ENCODE results near the gene PLCH1. TPM values are rescaled to one million over a fixed set of nuclear protein-coding genes. Genes with fewer than 3 reads are reported as not detected.

Gene PLCH1
- total RNA-seq, 1 experiment from 2014 or later = 3.8 TPM

DNA sequence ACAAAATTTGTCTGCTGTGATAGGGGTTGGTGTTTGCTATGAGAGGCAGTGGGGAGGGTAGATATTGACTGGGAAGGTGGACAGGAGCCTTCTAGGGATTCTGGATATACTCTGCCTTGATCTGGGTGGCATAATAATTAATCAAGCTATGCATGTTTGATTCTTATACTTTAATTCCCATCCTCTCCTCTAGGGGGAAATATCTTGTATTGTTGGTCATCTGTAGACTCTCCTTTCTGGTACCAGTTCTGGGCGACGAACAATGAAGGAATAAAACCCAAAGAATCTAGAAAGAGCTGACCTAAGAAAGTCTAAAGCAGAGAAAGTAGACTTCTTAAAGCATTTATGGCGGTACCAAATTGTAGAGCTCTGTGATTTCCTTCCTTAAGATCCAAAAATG is 253.2 kb downstream of the PLCH1 start:
- TF ChIP-seq FOSL1 (IDR thresholded peaks at IDR 0.05; ENCODE audit: low read depth) (no peak), CTCF (IDR thresholded peaks at IDR 0.05 in 2 of 3, conservative IDR thresholded peaks at IDR 0.05 in 1 of 3; ENCODE audit: borderline replicate concordance in 1 of 3, insufficient read depth in 1 of 3, low read depth in 2 of 3, low read length in 2 of 3) (peak in 2 of 3 experiments; percentile 11 to 53; a peak in 2 of 6 replicates)
- Histone ChIP-seq H3K9me3 (ENCODE audit: control insufficient read depth in 1 of 2, insufficient read depth in 1 of 2, low read depth in 1 of 2, low read length in 2 of 2) (no peaks in the 10 kb centered on the region), H3K79me2 (ENCODE audit: insufficient read depth, low read length) (no peaks in the 10 kb centered on the region), H4K20me1 (ENCODE audit: insufficient read depth) (no peaks in the 10 kb centered on the region), H3K27me3 (ENCODE audit: insufficient read depth, low read length) (no peaks in the 10 kb centered on the region), H3K4me1 (ENCODE audit: control insufficient read depth in 1 of 2, insufficient read depth in 2 of 2, low read length in 2 of 2) (no peaks in the 10 kb centered on the region), H3K9ac (ENCODE audit: low read length) (no peak overlapping the region), H3K9me2 (ENCODE audit: insufficient read depth) (no peaks in the 10 kb centered on the region), H3K36me3 (ENCODE audit: control insufficient read depth in 1 of 2, insufficient read depth in 2 of 2, low read length in 2 of 2) (no peaks in the 10 kb centered on the region), H3K4me2 (ENCODE audit: low read length) (no peak overlapping the region), H3K4me3 (replicated peaks in 1 of 2; ENCODE audit: low read depth in 1 of 2, low read length in 2 of 2) (no peak overlapping the region), H2AFZ (ENCODE audit: low read depth, low read length, poor library complexity, severe bottlenecking) (no peak overlapping the region), H3K27ac (ENCODE audit: low read depth, low read length) (no peak overlapping the region)
- ATAC-seq (peak; percentile 75), DNase-seq (ENCODE audit: low read depth, low spot score) (no peak)
- CTCF ChIA-PET = interaction anchor here (1.2 kb wide), 1 partner anchor 91 kb away, joined by 3 read pairs; no protein-coding TSS in a partner anchor
- RAD21 ChIA-PET (ENCODE audit: low non-redundant PET in 1 of 2, low total read pairs in 2 of 2, uncharacterized antibody in 2 of 2, unreplicated experiment in 2 of 2) = no interaction called here
- intact Hi-C loops (cut with micrococcal nuclease) = no loop called here
- POLR2A ChIA-PET = no interaction called here
- BruUV-seq (replicated peaks) = no TSS peak

GRCh38 chr3:155488671-155489070 is 256.2 kb downstream of the PLCH1 start:
- Histone ChIP-seq H3K4me2 (ENCODE audit: low read length) (no peak overlapping the region), H3K4me1 (ENCODE audit: control insufficient read depth in 1 of 2, insufficient read depth in 2 of 2, low read length in 2 of 2) (no peaks in the 10 kb centered on the region), H3K27ac (ENCODE audit: low read depth, low read length) (no peak overlapping the region), H3K9me2 (ENCODE audit: insufficient read depth) (no peaks in the 10 kb centered on the region), H2AFZ (ENCODE audit: low read depth, low read length, poor library complexity, severe bottlenecking) (no peak overlapping the region), H3K9me3 (ENCODE audit: control insufficient read depth in 1 of 2, insufficient read depth in 1 of 2, low read depth in 1 of 2, low read length in 2 of 2) (no peaks in the 10 kb centered on the region), H4K20me1 (ENCODE audit: insufficient read depth) (no peaks in the 10 kb centered on the region), H3K36me3 (ENCODE audit: control insufficient read depth in 1 of 2, insufficient read depth in 2 of 2, low read length in 2 of 2) (no peaks in the 10 kb centered on the region), H3K9ac (ENCODE audit: low read length) (no peak overlapping the region), H3K4me3 (replicated peaks in 1 of 2; ENCODE audit: low read depth in 1 of 2, low read length in 2 of 2) (no peak overlapping the region), H3K79me2 (ENCODE audit: insufficient read depth, low read length) (no peaks in the 10 kb centered on the region), H3K27me3 (ENCODE audit: insufficient read depth, low read length) (no peaks in the 10 kb centered on the region)
- ATAC-seq (no peak), DNase-seq (ENCODE audit: low read depth, low spot score) (no peak)
- BruUV-seq (replicated peaks) = no TSS peak
- RAD21 ChIA-PET (ENCODE audit: low non-redundant PET in 1 of 2, low total read pairs in 2 of 2, uncharacterized antibody in 2 of 2, unreplicated experiment in 2 of 2) = no interaction called here
- intact Hi-C loops (cut with micrococcal nuclease) = no loop called here
- POLR2A ChIA-PET = no interaction called here
- CTCF ChIA-PET = no interaction called here
- TF ChIP-seq SIN3A (IDR thresholded peaks at IDR 0.05; ENCODE audit: low read depth) = no peak
- TF ChIP-seq FOSL1 (IDR thresholded peaks at IDR 0.05; ENCODE audit: low read depth) = no peak
- TF ChIP-seq JUND (IDR thresholded peaks at IDR 0.05) = no peak
- TF ChIP-seq YY1 (IDR thresholded peaks at IDR 0.05; ENCODE audit: extremely low read depth, insufficient replicate concordance, low read depth, low read length) = no peak
- no peak for TF ChIP-seq ZNF274 (IDR thresholded peaks at IDR 0.05; ENCODE audit: low read depth, low read length)
- no peak for TF ChIP-seq EZH2 (IDR thresholded peaks at IDR 0.05)
- TF ChIP-seq EGR1 (IDR thresholded peaks at IDR 0.05; ENCODE audit: low read depth) = no peak
- no peak for TF ChIP-seq ZFX (IDR thresholded peaks at IDR 0.05)
- no peak for TF ChIP-seq SP1 (IDR thresholded peaks at IDR 0.05; ENCODE audit: low read depth)
- no peak for TF ChIP-seq CEBPB (IDR thresholded peaks at IDR 0.05; ENCODE audit: low read depth)
- no peak for TF ChIP-seq TCF7L2 (IDR thresholded peaks at IDR 0.05; ENCODE audit: borderline replicate concordance, extremely low read depth, insufficient read depth, insufficient read length)
- no peak for TF ChIP-seq ELF1 (IDR thresholded peaks at IDR 0.05; ENCODE audit: borderline replicate concordance, low read depth)
- no peak for TF ChIP-seq POLR2A (IDR thresholded peaks at IDR 0.05; ENCODE audit: borderline replicate concordance, extremely low read depth, insufficient read depth, insufficient read length)
- TF ChIP-seq CTCF (IDR thresholded peaks at IDR 0.05 in 2 of 3, conservative IDR thresholded peaks at IDR 0.05 in 1 of 3; ENCODE audit: borderline replicate concordance in 1 of 3, insufficient read depth in 1 of 3, low read depth in 2 of 3, low read length in 2 of 3) = no peak
- no peak for TF ChIP-seq RAD21 (IDR thresholded peaks at IDR 0.05; ENCODE audit: low read depth)
- no peak for TF ChIP-seq CBX3 (IDR thresholded peaks at IDR 0.05; ENCODE audit: low read depth)
